HK-2 (cell line): Measurements from ENCODE around the gene SLC35C1.

Experiments used
- DNase-seq: peaks from one replicate; pipeline ENCODE4 v3.0.0-alpha.2; 2018; ENCODE audit not compliant: unreplicated experiment

The SLC35C1 gene

GRCh38 chr11:45804761-45805304 lies at the start of gene SLC35C1:
TSS of gene SLC35C1 (plus strand) at chr11:45805149. CDS start at chr11:45805802, 653 bp downstream.
- peak; percentile 91 for DNase-seq

GRCh38 chr11:45755281-45755859 lies 49.6 kb upstream of the SLC35C1 start:
- no peak for DNase-seq

GRCh38 chr11:45756384-45757010 lies 48.5 kb upstream of the SLC35C1 start:
- DNase-seq: no peak

GRCh38 chr11:45757672-45758071 lies 47.3 kb upstream of the SLC35C1 start:
- no peak for DNase-seq

GRCh38 chr11:45761659-45762058 lies 43.3 kb upstream of the SLC35C1 start:
- no peak for DNase-seq

- DNase-seq: no peak
Observed at GRCh38 chr11:45765107-45765668, 39.8 kb upstream of the SLC35C1 start.

- DNase-seq: no peak
Observed at GRCh38 chr11:45765836-45766235, 39.1 kb upstream of the SLC35C1 start.

- DNase-seq: no peak
Observed at GRCh38 chr11:45766469-45766868, 38.5 kb upstream of the SLC35C1 start.

- no peak for DNase-seq
Observed at GRCh38 chr11:45768486-45768885, 36.5 kb upstream of the SLC35C1 start.

- DNase-seq: no peak
Observed at GRCh38 chr11:45769960-45770359, 35.0 kb upstream of the SLC35C1 start.

GRCh38 chr11:45771193-45771565 lies 33.8 kb upstream of the SLC35C1 start:
- peak; percentile 36 for DNase-seq

- peak; percentile 69 for DNase-seq
Observed at GRCh38 chr11:45771566-45772448, 33.1 kb upstream of the SLC35C1 start.

GRCh38 chr11:45772449-45772774 lies 32.5 kb upstream of the SLC35C1 start:
- DNase-seq: no peak

- DNase-seq: no peak
Observed at GRCh38 chr11:45772986-45773785, 31.8 kb upstream of the SLC35C1 start.

- DNase-seq: no peak
Observed at GRCh38 chr11:45773786-45774655, 30.9 kb upstream of the SLC35C1 start.

GRCh38 chr11:45774786-45775185 lies 30.2 kb upstream of the SLC35C1 start:
- no peak for DNase-seq

GRCh38 chr11:45777127-45777969 lies 27.6 kb upstream of the SLC35C1 start:
- no peak for DNase-seq

GRCh38 chr11:45778341-45778740 lies 26.6 kb upstream of the SLC35C1 start:
- DNase-seq: no peak

GRCh38 chr11:45779602-45780001 lies 25.3 kb upstream of the SLC35C1 start:
- no peak for DNase-seq

GRCh38 chr11:45786272-45786671 lies 18.7 kb upstream of the SLC35C1 start:
- DNase-seq: no peak
